RPMI7951 (cell line): Measurements from ENCODE around the gene COL4A2. TPM values are rescaled to one million over a fixed set of nuclear protein-coding genes. Genes with fewer than 3 reads are reported as not detected.
"Not testable (repeated sequence)": the region's sequence is repeated elsewhere in the genome, so short reads cannot be mapped to it uniquely, and the experiment has no call there.

ENCODE experiments used
- DNase-seq: peaks from one replicate; pipeline ENCODE4 v3.0.0-alpha.2; 2012; ENCODE audit warnings: low read depth
- total RNA-seq: library from RNA; depleted of rRNA; stranded (reverse); fragments of >200 nt; shearing (Covaris generic); gene quantifications from 2 replicates; pipeline ENCODE4 v1.2.3, GENCODE V29; 2014

The COL4A2 gene
- total RNA-seq, 1 experiment from 2014 or later = 181 TPM

- peak; percentile 76 for DNase-seq
These were observed 72.8 kb downstream of the COL4A2 start for GRCh38 chr13:110379905-110380341.

DNA sequence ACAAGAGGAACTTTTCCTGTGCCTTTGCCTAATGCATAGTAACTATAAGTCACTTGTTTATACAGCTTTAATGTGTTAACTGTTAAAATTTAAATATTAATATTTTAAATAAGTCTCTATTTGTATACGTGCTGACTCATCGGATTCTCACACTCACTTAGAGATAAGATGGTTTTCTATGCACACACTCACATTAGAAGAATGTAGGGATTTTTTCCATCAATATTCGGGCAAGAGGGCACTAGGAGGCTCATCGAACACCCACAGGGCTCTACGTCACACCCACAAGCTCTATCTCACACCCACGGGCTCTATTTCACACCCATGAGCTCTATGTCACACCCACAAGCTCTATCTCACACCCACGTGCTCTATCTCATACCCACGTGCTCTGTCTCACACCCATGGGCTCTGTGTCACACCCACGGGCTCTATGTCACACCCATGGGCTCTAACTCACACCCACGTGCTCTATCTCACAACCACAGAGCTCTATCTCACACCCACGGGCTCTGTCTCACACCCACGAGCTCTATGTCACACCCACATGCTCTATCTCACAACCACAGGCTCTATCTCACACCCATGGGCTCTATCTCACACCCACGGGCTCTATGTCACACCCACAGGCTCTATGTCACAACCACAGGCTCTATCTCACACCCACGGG, 73.4 kb downstream of the COL4A2 start:
- peak; percentile 41 for DNase-seq

GRCh38 chr13:110381029-110381360, 73.9 kb downstream of the COL4A2 start:
- DNase-seq = no peak

DNA sequence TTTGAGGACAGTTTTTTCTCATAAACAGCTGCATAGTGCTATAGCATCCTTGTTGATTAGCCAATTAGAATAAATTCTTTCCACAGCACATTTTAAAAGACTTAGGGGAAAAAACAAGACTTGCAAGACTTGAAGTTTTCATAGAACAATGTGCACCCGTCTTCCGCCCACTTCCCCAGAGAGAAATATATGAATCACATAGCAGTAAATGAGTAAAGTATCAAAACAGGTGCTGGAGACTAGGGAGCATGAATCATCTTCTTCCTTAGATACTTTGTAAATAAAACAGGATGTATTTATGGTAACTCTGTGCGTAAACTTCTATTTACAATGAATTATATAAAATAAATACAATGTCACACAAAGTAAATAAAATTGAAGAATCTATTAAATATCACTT, 75.1 kb downstream of the COL4A2 start:
- peak; percentile 72 for DNase-seq

DNA sequence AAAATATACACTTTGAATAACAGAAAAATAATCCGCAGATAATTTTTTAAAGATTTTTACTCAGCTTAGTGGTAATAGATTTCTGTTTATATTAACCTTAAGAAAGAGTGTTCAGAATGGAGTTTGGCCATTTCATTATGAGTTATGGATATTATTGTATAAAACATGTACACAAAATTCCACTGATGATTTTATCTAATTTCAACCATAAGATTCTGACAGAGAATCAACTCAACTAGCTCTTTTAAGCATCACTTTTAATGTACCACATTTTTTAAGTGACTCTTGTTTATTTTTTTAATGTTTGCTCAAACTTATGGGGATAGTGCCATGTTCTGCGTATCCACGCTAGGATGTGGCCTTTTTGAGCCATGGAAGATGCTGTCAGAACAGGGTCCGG, 75.7 kb downstream of the COL4A2 start:
- no peak for DNase-seq

GRCh38 chr13:110387451-110388107, 80.5 kb downstream of the COL4A2 start:
- peak; percentile 66 for DNase-seq

- peak; percentile 98 for DNase-seq
These were observed 81.2 kb downstream of the COL4A2 start for GRCh38 chr13:110388108-110388943.

DNA sequence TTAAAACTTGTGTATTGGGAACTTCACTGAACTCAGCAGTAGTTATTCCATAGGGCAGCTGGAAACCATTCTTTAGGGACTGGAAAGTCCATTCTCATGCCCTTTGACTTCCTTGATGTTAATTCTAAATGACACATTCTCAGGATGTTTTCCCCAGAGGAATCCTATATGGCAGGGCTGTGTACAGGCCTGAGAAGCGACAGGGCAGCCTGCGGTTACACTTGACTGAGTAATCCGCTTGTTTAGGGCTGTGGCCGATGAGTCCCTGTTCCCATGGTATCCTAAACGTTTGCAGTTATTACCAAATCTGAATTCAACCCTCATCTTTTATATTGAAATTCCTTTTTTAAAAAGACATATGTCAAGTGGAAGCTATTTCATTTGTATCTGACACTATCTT, 83.5 kb downstream of the COL4A2 start:
- DNase-seq = peak; percentile 96

DNA sequence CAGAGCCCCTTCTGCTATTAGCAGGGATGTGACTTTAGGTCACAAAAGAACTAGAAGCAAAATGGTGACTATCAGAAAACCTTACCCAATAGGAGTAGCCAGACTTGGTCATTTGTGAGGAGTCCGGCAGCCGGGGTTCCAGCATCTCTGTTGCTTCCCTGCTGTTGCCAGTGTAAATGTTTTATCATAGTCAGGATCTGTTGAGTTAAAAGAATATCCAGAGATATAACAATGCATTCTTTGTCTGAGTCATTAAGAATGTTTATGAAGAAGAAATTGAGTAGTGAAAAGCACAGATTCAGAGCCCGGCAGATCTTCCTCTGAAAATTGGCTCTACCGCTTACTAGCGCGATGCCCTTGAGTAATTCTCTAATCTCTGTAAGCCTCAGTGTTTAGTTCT, 84.2 kb downstream of the COL4A2 start:
- peak; percentile 63 for DNase-seq

DNA sequence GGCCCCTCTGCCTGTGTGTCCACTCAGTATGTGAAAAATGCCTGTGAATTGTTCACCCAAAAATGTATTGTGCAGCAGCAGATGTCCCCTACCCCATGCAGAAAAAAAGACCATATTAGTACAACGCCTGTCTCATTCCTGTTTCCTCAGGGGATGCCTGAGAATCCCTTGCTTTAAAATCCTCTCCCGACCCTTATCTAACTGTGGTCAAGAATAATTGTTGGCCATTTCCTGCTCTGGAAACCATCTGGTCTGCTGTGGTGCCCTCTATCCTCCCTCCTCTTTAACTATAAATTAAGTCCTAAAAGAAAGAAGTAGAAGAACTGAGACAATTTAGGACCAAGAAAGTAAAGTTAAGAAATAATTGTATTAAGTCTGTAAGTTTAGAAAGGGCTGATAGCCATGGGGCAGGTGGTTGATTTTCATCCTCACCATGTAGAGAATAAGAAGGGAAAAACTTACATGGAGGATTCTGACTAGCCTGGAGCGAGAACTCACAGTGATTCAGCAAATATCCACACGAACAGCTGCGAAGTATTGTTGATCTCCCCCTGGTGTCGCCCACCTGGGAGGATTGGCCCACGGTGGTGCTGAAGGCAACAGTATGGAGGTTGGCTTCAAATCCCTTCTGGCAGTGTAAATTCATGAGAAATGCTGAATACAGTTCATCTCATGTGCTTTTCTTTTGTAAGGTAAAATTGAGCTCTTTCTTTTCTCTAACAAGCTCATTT, 85.6 kb downstream of the COL4A2 start:
- peak; percentile 97 for DNase-seq

DNA sequence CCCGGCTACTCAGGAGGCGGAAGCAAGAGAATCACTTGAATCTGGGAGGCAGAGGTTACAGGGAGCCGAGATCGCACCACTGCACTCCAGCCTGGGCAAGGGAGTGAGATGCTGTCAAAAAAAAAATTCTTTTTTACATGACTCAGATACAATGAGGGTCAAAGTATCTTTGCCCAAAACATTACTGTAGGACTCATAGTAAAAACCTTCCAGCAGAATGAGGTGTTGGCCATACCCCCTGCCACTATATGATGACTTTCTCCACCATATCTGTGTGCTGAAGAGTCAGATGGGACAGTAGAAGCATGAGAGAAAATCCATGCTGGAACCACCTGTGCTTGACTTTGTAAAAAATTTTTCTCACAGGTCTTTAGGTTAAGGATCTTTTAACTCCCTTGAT, 86.7 kb downstream of the COL4A2 start:
- no peak for DNase-seq

GRCh38 chr13:110394371-110394841, 87.3 kb downstream of the COL4A2 start:
- DNase-seq = peak; percentile 42

DNA sequence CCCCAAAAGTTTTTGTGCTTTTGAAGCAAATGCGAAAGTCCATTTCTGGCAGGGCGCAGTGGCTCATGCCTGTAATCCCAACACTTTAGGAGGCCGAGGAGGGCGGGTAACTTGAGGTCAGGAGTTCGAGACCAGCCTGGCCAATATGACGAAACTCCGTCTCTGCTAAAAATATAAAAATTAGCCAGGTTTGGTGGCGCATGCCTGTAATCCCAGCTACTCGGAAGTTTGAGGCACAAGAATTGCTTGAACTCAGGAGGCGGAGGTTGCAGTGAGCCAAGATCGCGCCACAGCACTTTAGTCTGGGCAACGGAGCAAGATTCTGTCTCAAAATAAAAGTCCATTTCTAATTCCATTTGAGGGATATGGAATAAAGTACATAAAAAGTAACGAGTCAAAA, 88.5 kb downstream of the COL4A2 start:
- not testable (repeated sequence) for DNase-seq

- DNase-seq = peak; percentile 85
These were observed 89.4 kb downstream of the COL4A2 start for GRCh38 chr13:110396476-110396875.

DNA sequence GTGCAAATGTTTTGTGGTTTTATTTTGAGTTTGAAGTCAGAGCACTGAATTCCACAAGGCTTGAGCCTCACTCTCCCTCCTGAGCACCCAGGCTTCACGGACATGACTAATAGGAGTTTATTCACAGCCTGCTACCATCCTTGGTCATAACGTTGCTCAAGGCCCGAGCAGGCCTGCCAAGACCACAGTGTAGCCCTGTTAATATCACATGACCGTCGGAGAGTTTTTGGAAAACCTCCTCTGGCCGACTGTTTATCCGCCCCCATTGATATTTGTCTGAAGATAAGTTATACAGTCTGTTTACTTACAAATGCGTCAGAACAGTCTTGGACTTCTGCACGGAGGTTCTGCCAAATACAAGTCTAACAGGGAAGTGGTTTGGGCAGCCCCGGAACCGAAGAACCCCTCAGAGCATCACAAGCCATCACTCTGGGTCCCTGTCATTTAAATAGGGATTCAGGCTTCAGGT, 89.9 kb downstream of the COL4A2 start:
- DNase-seq = peak; percentile 99

GRCh38 chr13:110397436-110398115, 90.5 kb downstream of the COL4A2 start:
- DNase-seq = peak; percentile 79

- peak; percentile 80 for DNase-seq
These were observed 91.8 kb downstream of the COL4A2 start for GRCh38 chr13:110398564-110399507.

DNA sequence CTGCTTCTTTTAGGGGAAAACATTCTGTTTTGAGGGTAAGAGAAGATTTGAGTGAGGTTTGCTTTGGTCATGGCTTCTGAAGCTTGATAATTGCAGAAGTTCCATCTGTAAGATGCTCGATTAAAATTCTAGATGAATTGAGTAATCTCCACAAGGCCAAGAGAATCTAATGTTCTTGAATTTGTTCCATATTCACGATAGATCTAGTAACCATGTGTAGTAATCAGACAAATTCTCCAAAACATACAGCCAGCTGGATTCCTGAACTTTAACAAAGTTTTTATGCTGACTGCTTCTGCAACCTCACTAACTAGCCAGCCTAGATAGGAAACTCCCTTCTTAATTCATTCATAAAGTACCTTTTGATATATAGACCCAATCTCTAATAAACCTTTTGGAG, 92.7 kb downstream of the COL4A2 start:
- DNase-seq = no peak

DNA sequence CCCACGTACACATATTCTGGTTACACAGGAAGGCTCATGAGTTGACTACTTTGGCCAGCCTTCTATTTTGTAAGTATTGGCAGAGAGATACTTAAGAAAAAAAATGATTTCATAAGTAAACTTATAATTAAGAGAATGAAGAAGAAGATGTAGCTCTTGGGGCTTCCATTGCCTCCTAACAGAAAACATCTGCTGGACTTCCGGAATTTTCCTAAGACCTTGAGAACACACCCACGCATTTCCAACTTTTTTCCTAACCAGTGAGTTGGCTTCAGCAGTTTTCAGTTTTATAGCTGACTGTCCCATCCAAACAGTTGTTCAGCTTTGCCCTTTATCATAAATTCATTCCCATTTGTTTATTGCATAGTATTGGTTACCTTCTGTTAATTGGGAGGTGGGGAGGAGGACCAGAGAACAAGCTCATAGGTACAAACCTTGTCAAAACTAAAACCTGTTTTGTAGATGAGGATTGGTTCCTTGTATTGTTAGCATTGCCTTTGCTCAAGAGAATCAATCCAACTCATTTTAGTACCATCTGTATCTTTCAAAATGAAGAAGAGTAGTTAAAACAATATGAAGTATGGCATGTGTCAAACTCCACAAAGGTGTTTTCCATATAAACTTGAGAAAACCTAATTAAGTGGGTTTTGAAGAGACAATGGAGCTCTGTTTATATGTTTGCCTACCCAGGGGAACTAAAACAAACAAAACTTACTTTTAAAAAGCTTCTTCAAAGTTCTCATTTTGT, 93.9 kb downstream of the COL4A2 start:
- DNase-seq = peak; percentile 84
